Measurements from ENCODE around the gene STPG4. TPM values are rescaled to one million over a fixed set of nuclear protein-coding genes. Genes with fewer than 3 reads are reported as not detected.
A peak's percentile ranks its signal among the peaks of the same experiment; 100 is the strongest.

STPG4 gene
- total RNA-seq, 6 experiments from 2014 or later, result 0.19 to 0.40 (median 0.25) TPM; not detected in 3

GRCh38 chr2:47041891-47042684, 113.0 kb downstream of the STPG4 start:
- DNase-seq, result no peak
- Mint-ChIP-seq H3K4me3 (peak overlapping the region; percentile 84), H3K27ac (peak overlapping the region; percentile 99), H3K27me3 (ENCODE audit: insufficient read depth) (peaks cover 3% of the 10 kb centered on the region), H3K36me3 (ENCODE audit: low read depth) (peaks cover 19% of the 10 kb centered on the region), H3K9me3 (no peaks in the 10 kb centered on the region), H3K4me1 (ENCODE audit: low read depth) (peaks cover 56% of the 10 kb centered on the region)
- no peak for TF ChIP-seq CTCF (IDR thresholded peaks at IDR 0.05)

- Mint-ChIP-seq H3K27me3 (ENCODE audit: insufficient read depth) (peaks cover 3% of the 10 kb centered on the region), H3K27ac (peak overlapping the region; percentile 99), H3K4me1 (ENCODE audit: low read depth) (peaks cover 62% of the 10 kb centered on the region), H3K9me3 (no peaks in the 10 kb centered on the region), H3K36me3 (ENCODE audit: low read depth) (peaks cover 26% of the 10 kb centered on the region), H3K4me3 (no peak overlapping the region)
- no peak for TF ChIP-seq CTCF (IDR thresholded peaks at IDR 0.05)
- DNase-seq, result no peak
Observed at GRCh38 chr2:47041063-47041462, 114.0 kb downstream of the STPG4 start.

- peaks cover 63% of the 10 kb centered on the region for H3K4me1 Mint-ChIP-seq (ENCODE audit: low read depth)
Observed at GRCh38 chr2:47040651-47041050, 114.5 kb downstream of the STPG4 start.

GRCh38 chr2:47039913-47040562, 115.1 kb downstream of the STPG4 start:
- peaks cover 67% of the 10 kb centered on the region for H3K4me1 Mint-ChIP-seq (ENCODE audit: low read depth)
- H3K27me3 Mint-ChIP-seq (ENCODE audit: insufficient read depth), result no peaks in the 10 kb centered on the region; the same call in none of the 2 replicates
- no peaks in the 10 kb centered on the region for H3K9me3 Mint-ChIP-seq
- H3K4me3 Mint-ChIP-seq, result no peak overlapping the region
- H3K36me3 Mint-ChIP-seq (ENCODE audit: low read depth), result peaks cover 28% of the 10 kb centered on the region
- no peak for TF ChIP-seq CTCF (IDR thresholded peaks at IDR 0.05)
- H3K27ac Mint-ChIP-seq, result 0 out of 2 replicates have a peak overlapping the region, but pooled peaks have one; percentile 54
- DNase-seq, result no peak

More at GRCh38 chr2:47040651-47041050, 114.5 kb downstream of the STPG4 start:
- H3K9me3 Mint-ChIP-seq, result no peaks in the 10 kb centered on the region
- TF ChIP-seq CTCF (IDR thresholded peaks at IDR 0.05), result no peak
- peaks cover 1% of the 10 kb centered on the region for H3K27me3 Mint-ChIP-seq (ENCODE audit: insufficient read depth)
- DNase-seq, result no peak
- H3K4me3 Mint-ChIP-seq, result no peak overlapping the region
- peak overlapping the region; percentile 99 for H3K27ac Mint-ChIP-seq
- peaks cover 24% of the 10 kb centered on the region for H3K36me3 Mint-ChIP-seq (ENCODE audit: low read depth)

- Mint-ChIP-seq H3K27ac (peak overlapping the region; percentile 54), H3K9me3 (no peaks in the 10 kb centered on the region), H3K4me1 (ENCODE audit: low read depth) (peaks cover 71% of the 10 kb centered on the region), H3K36me3 (ENCODE audit: low read depth) (peaks cover 27% of the 10 kb centered on the region), H3K27me3 (ENCODE audit: insufficient read depth) (no peaks in the 10 kb centered on the region; the same call in none of the 2 replicates), H3K4me3 (no peak overlapping the region)
- no peak for DNase-seq
- no peak for TF ChIP-seq CTCF (IDR thresholded peaks at IDR 0.05)
Observed at GRCh38 chr2:47039489-47039870, 115.6 kb downstream of the STPG4 start.
